Measurements from ENCODE around the gene VSTM2B.

VSTM2B gene

DNA sequence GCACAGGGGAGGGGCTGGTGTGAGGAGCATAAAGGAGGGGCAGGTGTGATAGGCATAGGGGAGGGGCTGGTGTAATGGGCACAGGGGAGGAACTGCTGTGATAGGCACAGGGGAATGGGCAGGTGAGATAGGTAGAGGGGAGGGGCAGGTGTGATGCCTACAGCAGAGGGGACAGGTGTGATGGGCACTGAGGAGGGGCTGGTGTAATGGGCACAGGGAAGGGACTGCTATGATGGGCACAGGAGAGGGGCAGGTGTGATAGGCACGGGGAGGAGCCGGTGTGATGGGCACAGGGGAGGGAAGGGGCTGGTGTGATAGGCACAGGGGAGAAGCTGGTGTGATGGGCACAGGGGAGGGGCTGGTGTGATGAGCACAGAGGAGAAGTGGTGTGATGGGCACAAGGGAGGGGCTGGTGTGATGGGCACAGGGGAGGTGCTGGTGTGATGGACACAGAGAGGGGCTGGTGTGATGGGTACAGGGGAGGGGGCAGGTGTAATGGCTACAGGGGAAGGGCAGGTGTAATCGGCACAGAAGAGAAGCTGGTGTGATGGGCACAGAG lies 40.8 kb downstream of the VSTM2B start:
- DNase-seq (ENCODE audit: low spot score): no peak

DNA sequence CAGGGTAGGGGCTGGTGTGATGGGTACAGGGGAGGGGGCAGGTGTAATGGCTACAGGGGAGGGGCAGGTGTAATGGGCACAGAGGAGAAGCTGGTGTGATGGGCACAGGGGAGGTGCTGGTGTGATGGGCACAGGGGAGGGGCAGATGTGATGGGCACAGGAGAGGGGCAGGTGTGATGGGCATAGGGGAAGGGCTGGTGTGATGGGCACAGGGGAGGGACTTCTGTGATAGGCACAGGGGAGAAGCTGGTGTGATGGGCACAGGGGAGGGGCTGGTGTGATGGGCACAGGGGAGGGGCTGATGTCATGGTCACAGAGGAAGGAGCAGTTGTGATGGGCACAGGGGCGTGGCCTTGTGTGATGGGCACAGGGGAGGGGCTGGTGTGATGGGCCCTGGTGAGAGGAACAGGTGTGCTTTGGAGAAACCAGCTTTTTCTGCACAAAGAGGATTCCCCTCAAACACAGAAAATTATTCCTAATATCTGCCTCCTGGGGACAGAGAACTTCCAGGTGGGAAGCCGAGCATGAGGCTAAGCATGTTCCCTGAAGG lies 41.6 kb downstream of the VSTM2B start:
- no peak for DNase-seq (ENCODE audit: low spot score)

DNA sequence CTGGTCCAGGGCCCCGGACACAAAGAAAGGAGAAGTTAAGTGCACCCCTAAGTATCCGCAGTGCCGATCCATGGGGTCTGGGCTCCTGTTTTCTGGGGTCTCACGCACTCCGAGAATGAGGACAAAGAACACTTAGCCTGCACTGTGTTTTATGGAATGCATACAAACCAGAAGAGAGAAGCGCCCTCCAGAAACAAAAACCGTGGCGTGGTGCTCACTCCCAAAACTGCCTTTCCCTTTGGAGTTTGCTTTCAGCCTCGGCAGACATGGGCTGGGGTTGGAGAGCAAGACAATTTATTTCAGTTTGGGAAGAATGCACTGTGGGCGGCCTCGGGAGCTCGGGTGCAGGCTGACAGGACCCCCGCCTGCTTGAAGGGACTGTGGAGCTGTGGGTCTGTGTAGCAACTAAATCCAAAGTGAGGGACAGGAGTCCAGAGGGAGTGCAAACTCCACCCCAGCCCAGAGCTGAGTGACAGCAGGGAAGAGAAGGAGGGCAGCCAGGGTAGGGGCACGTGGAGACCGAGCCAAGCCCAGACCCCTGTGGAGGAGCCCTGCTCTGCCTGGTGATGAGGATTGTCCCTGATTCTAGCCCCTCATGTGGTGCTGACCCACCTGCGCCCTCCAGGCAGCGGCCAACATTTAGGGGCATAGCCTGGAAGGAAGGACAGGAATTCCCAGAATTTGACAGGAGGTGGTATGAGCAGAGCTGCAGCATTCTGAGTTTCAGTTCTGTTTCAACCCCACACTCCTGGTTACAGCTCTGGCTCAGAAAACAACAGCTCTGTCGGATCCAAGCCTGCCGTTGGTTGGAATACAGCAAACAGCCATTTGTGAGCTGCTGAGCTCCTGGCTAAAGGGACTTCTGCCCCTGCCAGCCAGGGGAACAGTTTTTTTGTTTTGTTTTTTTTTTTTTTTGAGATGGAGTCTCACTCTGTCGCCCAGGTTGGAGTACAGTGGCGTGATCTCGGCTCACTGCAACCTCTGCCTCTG lies 42.5 kb downstream of the VSTM2B start:
- DNase-seq (ENCODE audit: low spot score): no peak

DNA sequence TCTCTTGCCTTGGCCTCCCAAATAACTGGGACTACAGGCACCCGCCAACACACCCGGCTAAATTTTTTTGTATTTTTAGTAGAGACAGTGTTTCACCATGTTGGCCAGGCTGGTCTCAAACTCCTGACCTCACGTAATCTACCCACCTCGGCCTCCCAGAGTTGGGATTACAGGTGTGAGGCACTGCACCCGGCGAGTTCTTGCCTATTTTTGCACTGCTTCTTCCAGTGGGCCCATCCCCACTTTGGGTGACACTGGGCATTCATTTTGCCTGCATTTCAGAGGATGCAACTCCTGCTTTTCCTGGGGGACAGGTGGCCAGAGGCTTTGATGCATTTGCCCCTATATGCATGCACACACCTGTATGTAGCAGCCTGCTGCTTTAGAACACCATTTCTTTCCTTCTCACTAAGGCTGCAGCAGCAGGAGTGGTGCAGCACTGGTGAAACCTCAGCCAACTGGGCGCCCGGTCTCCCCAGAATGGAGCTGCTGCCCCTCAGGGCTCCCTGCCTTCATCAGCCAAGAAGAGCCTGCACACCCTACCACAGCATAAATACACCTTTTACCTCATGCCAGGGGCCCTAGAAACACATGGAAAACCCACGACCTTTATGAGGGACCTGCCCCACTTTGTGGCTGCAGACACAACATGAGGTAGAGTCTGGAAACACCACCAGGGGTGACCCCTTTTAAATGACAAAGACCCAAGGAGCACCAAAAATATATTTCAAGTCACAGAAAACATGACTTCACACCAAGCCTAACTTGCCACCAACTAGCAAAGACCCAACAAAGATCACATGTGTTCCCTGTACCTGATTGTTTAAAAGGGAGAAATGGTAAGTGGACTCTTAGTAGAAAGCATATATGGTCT lies 43.5 kb downstream of the VSTM2B start:
- no peak for DNase-seq (ENCODE audit: low spot score)

DNA sequence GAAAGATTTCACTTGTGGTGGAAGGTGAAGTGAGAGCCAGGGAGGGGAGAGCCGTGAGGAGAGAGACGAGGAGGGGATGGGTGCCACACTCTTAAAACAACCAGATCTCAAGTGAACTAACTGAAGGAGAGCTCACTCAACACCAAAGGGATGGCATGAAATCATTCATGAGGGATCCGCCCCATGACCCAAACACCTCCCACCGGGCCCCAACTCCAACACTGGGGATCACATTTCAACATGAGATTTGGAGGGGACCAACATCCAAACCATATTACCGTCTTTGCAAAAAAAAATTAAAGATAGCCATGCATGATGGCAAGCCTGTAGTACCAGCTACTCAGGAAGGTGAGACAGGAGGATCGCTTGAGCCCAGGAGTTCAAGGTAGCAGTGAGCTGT lies 45.4 kb downstream of the VSTM2B start:
- no peak for DNase-seq (ENCODE audit: low spot score)

DNA sequence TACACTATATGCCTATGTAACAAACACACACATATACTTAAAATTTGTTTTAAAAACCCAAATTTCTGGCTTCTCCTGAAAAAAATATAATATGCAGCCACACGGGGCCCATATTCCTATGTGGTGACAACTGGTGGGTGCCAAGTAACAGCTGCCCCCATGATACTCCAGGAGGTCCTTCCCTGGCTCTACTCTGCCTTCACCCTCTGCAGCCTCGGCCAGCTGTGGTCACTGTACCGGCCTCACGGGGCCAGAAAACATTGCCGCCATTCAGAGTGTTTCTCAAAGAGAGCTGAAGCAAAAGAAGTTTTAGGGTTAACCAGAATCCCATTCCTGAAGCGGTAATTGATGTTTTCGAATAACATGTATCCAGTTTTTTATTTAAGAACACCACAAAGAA lies 47.7 kb downstream of the VSTM2B start:
- DNase-seq (ENCODE audit: low spot score): no peak

DNA sequence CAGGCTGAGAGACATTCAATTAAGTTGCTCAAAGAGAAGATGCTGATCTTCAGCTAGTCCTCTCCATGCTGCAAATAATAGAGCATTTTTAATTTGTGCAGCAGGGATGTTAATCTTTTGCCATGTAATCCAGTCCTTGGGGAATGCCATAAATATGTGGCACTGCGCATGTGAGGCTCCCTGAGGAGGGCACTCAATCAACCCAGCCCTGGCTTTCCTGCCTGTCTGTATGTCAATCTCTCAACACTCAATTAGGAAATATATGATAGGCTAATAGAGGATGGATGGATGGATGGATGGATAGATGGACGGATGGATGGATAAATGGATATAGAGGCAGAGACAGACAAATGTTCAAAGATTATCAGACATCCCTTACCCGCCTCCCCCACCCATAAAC lies 48.7 kb downstream of the VSTM2B start:
- DNase-seq (ENCODE audit: low spot score): no peak

DNA sequence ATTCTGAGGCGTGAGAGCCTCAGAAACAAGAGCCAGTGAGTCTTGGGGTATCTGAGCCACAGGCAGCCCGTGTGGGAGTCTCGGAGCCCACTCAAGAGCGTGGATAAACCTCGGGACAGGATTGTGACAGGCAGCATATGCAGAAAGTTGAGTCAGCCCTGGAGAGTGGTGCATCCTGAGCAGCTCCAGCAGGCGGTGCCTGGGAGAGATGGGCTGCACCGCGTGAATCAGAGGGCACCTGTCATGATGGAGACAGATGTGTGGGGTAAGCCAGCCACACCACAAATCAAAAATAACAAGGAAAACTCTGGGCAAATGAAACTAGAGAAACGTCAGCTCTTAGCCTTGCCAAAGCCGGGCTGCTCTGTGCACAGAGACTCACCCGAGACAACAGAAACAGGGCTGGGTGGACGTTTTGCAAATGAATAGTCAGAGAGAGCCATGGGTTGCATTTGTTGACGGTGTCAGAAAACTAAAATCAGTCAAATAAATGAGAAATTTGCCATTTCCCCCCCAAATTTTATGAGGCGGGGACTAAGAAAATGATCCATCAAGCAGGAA lies 50.3 kb downstream of the VSTM2B start:
- no peak for DNase-seq (ENCODE audit: low spot score)

DNA sequence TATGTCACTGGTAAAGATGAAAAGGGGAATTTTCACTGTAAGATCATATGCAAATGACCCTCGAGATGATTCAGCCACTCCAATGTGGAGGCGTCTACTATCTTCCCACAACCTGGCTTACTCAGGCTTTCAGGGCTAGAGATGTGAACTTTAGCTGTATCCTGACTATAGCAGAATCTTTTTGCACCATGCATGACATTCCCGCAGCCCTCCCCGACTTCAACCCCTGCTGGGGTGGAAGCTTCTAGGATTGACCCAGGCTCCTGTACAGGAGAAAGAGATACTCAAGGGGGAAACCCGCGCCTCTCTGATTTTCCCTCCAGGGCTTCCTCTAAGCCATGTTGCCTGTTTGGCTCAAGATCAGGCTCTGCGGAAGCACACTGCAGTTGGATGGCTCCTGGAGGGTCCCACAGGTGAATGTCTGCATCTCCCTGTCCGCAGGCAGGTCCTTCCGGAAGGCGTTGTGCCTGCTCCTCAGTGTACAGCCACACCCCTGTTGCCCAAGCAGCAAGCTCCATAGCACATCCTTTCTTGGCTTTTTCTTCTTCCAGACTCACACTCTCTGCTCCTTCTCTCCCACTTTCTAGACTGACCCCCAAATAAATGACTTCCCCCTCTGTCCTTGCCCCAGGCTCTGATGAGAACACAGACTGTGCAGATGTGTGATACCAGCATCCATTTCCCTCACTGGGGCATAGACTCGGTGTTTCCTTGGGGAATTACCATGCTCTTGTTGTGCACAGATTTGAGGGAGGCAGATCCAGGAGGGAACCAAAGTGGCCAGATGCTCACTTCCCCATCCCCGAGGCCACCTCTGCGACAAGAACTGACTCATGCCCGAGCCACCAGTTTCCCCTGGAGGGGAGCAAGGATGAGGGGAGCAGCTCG lies 51.2 kb downstream of the VSTM2B start:
- no peak for DNase-seq (ENCODE audit: low spot score)

DNA sequence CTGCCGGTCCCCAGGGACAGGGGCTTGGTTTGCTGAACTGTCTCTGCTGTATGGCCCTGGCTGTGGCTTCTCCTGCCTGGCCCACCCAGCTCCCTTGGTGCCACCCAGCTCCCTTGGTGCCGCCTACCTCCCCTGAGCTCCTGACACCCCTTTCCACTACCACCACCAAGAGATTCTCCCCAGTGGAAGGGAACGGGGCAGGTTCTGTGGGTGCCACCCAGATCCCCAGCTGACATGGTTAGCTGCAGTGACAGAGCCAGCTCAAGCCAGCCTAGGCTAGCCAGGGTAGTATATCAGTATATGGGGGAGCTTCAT lies 51.8 kb downstream of the VSTM2B start:
- no peak for DNase-seq (ENCODE audit: low spot score)

DNA sequence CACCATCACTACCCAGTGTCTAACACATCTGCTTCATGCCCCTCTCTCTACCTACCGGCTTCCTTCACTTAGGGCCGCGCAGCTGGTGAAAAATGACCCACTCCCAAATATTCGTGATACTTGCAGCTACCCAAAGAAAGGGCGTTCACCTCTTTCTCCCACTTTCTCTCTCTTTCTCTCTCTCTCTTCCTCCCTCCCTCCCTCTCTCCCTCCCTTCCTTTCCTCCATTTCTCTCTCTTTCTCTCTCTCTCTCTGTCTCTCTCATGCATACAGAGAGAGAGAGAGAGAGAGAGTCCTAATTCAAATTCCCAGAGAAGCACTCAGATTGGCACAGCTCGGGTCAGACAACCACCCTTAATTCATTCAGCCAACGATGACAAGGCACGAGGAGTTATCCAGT lies 52.6 kb downstream of the VSTM2B start:
- no peak for DNase-seq (ENCODE audit: low spot score)

DNA sequence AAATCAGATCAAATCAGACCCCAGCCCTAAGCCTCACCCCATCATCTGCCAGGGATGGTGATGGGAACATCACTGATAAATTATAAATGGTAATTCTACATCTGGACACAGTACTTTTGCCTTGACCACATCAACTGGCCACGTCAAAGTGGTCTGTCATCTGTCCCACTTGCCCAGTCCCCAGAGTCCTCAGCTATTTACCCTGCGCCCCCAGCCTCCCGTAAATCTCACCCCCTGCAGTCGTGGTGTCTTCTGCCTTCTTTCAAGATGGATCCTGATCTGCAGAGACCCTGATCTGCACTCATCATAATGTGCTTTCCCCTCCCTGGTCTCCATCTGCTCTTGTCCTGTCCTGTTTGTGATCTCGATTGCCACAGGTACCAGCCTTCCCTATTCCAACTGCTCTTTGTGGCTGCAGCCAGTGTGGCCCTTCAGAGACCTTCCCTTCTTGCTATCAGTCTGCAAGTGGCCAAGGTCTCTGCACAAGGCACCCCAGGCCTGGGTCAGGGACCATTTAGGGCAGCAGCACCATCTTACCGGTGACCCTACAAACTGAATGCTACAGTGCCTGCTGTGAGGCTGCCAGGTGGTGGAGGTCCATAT lies 53.6 kb downstream of the VSTM2B start:
- no peak for DNase-seq (ENCODE audit: low spot score)

DNA sequence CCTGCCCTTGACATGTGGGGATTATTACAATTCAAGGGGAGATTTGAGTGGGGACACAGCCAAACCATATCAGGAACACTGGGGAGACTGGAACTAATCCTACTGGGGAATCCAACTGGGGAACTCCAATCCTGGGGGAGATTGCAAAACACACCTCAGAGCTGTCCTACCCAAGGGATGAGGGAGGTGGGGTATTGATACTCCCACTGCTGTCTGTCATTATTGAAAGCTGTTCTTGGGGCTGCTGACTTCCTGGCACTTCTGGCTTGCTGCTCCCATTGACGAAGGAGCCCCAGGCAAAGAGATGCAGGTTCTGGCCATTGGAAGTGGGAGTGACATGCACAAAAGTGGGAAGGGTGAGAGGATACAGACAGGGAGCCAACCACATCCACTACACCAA lies 55.6 kb downstream of the VSTM2B start:
- DNase-seq (ENCODE audit: low spot score): no peak

DNA sequence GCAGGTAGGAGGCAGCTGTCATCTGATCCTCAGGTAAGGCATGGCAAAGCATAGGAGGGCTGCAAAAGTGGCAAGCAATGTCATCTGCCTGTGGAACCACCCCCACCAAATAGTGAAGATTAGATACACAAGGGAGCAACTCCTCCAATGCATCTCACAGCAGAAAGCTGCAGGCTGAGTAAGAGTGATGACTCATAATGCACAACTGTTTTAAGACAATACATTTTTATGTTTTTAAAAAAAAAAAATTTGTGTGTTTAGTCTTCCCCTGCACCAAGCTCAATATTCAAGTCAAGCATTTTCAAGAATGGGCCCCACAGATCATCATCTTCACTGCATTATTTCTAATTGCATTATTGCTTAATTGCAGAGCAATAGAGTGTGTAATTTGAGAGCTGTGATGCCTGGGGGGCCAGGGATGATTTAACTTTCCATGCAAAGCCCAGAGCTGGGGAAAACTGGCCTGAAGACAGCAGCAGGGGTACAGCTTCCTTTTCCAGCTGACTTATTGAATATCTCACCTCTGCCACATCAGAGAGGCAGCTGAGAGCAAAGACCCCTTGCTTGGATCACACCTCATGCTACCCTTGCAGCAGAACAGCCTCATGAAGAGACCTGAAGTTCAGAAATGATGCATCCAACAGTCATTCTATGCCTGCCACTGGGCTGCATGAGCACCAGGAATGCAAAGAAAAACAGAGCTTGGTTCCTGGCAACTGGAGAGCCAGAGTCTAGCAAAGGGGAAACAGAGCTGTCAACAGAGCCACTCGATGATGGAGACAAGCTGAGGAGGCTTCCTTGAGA lies 57.6 kb downstream of the VSTM2B start:
- DNase-seq (ENCODE audit: low spot score): no peak

DNA sequence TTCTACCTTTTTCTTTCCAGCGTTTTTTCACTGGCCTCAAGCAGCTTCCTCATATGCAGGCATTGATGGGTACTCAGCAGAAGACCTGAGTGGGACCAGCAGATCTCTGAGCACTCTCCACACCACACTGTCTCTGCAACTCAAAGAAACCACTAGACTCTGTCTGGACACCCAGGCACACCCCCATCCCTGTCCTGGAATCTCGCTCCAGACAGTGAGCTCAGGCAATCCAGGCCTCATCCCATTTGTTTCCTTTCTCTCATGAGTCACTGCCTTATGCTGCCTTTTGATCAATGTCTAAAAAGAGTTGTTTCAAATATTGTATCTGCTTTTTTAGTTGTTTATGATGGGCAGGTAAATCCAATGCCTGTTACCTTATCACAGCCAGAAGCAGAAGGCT lies 60.6 kb downstream of the VSTM2B start:
- DNase-seq (ENCODE audit: low spot score): no peak

DNA sequence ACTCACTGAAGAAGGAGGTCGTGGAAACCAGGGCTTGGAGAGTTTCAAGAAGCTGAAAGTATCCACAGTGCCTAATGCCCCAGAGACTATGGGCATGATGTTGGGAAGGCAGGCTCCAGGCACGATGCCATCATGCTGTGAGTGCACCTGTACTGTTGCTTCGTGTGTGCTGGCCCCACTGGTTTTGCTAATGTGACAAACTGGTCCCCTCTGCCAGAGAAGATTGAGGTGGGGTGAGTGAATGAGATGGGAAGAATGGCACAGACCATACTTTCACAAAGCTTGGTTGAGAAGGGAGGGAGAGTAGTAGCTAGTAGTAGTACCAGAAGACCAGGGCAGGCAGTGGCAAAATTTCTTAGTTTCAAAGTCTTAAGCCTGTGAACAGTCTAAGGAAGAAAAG lies 61.3 kb downstream of the VSTM2B start:
- no peak for DNase-seq (ENCODE audit: low spot score)

DNA sequence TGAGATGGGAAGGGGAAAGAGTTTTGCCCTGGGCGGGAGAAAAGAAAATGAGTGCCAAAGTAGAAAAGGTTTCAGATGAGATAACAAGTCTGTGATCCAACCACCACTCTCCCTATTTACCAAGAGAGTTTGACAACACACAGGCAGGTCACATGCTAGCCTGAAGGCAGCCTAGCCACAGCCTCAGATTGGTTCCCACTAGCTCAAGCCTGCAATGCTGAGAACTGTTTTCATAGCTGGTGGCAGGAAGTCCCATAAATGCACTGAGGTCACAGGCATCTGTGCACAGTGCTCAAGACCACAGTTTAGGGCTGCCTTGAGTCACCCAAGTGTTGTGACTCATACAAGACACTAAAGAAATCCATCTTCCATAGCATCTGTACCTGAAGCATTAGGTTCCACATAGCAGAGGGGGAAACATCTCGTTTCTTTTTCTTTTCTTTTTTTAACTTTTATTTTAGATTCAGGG lies 61.8 kb downstream of the VSTM2B start:
- DNase-seq (ENCODE audit: low spot score): no peak

DNA sequence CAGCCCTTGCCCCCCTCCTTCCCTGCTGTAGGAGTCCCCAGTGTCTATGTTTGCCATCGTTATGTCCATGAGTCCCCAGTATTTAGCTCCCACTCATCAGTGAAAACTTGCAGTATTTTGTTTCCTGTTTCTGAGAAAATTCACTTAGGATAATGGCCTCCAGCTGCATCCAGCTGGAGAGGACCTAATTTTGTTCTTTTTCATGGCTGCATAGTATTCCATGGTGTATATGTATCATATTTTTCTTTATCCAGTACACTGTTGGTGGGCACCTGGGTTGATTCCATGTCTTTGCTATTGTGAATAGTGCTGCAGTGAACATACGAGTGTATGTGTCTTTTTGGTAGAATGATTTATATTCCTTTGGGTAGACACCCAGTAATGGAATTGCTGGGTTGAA lies 62.3 kb downstream of the VSTM2B start:
- DNase-seq (ENCODE audit: low spot score): no peak

DNA sequence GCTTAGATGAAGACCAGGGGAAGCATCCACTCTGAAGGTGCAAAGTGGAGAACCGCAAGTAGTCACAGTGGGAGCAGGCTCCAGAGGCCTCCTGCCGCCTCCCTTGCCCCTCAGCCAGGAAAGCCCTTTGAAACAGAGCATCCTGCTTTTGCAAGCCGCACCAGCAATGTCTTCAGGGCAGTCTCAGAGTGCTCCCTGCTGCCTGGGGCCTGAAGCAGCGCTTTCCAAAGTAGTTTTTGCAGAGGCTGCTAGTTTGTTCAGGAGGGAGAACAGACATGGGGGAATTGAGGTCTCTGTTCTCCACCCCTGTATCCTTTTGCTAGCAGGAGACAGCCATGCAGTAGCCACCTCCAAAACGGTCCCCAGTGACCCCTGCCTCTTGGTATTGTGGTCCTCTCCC lies 64.5 kb downstream of the VSTM2B start:
- DNase-seq (ENCODE audit: low spot score): no peak
